Sigmoid colon (tissue), 4 donors: ENCODE measurements around the gene ZNF585A.

Experiments used
- POLR2A ChIP-seq, 2 donors: fragments of 450-650 bp; IDR thresholded peaks; one replicate each; pipeline ENCODE4 v1.6.1; 2016; ENCODE audit warnings: antibody characterized with exemption in 2 of 2, mild to moderate bottlenecking in 2 of 2, moderate library complexity in 2 of 2
- POLR2AphosphoS5 ChIP-seq, 4 donors: sonication (generic); formaldehyde crosslinking; IDR thresholded peaks; one replicate each; pipeline ENCODE4 v1.6.1; 2017; ENCODE audit warnings: antibody characterized with exemption in 4 of 4
- TF ChIP-seq, protein P1 (sequence below), 4 experiments: fragments of 450-650 bp in 3 of 4; fragments of 200-600 bp in 1 of 4; IDR thresholded peaks; one replicate each; pipeline ENCODE4 v1.5.1; 2016 to 2019; ENCODE audit warnings: antibody characterized with exemption in 4 of 4, mild to moderate bottlenecking in 3 of 4, moderate library complexity in 2 of 4

DNA sequence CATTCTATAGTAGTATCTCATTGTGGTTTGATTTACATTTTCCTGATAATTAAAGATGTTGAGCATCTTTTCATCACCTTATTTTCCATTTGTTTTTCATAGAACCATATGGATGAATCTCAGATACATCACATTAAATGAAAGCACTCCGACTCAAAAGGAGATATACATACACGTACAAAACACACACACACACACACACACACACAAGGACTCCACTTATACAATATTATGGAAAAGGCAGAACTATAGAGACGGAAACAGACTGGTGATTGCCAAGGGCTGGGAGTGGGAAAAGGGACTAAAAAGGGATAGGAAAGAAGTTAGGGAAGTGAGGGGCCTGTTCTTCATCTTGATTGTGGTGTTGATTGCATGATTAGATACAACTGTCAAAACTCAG is 24.3 kb downstream of the ZNF585A start:
- TF ChIP-seq, protein P1, sequence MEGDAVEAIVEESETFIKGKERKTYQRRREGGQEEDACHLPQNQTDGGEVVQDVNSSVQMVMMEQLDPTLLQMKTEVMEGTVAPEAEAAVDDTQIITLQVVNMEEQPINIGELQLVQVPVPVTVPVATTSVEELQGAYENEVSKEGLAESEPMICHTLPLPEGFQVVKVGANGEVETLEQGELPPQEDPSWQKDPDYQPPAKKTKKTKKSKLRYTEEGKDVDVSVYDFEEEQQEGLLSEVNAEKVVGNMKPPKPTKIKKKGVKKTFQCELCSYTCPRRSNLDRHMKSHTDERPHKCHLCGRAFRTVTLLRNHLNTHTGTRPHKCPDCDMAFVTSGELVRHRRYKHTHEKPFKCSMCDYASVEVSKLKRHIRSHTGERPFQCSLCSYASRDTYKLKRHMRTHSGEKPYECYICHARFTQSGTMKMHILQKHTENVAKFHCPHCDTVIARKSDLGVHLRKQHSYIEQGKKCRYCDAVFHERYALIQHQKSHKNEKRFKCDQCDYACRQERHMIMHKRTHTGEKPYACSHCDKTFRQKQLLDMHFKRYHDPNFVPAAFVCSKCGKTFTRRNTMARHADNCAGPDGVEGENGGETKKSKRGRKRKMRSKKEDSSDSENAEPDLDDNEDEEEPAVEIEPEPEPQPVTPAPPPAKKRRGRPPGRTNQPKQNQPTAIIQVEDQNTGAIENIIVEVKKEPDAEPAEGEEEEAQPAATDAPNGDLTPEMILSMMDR (IDR thresholded peaks at IDR 0.05): no peak
- TF ChIP-seq POLR2AphosphoS5 (IDR thresholded peaks at IDR 0.05) (no peak), POLR2A (IDR thresholded peaks at IDR 0.05) (no peak)
